Uterus (tissue), 4 donors: ENCODE measurements around the gene KLHDC7A. TPM values are rescaled to one million over a fixed set of nuclear protein-coding genes. Genes with fewer than 3 reads are reported as not detected.

Experiments
- DNase-seq, 2 donors: peaks; one replicate each; pipeline ENCODE4 v3.0.0-alpha.2; 2019 to 2020
- H3K27ac ChIP-seq, 2 donors: fragments of 200-600 bp; sonication (generic); 1 replicate in 1 of 2; 2 replicates in 1 of 2; pipeline ENCODE4 v1.5.1; 2016 to 2018
- H3K27me3 ChIP-seq, 2 donors: fragments of 200-600 bp; sonication (generic); one replicate each; pipeline ENCODE4 v1.5.1; 2018 to 2019; ENCODE audit warnings: control low read depth in 1 of 2
- H3K36me3 ChIP-seq, 2 donors: fragments of 200-600 bp; sonication (generic); one replicate each; pipeline ENCODE4 v1.5.1; 2019; ENCODE audit warnings: control low read depth in 1 of 2
- H3K4me1 ChIP-seq, 2 donors: fragments of 200-600 bp; sonication (generic); one replicate each; pipeline ENCODE4 v1.5.1; 2018 to 2019; ENCODE audit warnings: control low read depth in 1 of 2
- H3K4me3 ChIP-seq, 2 donors: fragments of 200-600 bp; sonication (generic); 1 replicate in 1 of 2; 2 replicates in 1 of 2; pipeline ENCODE4 v1.5.1; 2018 to 2019; ENCODE audit warnings: mild to moderate bottlenecking in 1 of 2
- H3K9me3 ChIP-seq, 2 donors: fragments of 200-600 bp; sonication (generic); one replicate each; pipeline ENCODE4 v1.5.1; 2019; ENCODE audit warnings: control low read depth in 1 of 2
- CTCF ChIP-seq, 4 experiments: fragments of 200-600 bp in 2 of 4; fragments of 450-650 bp in 2 of 4; sonication (generic) in 2 of 4; IDR thresholded peaks; one replicate each; pipeline ENCODE4 v1.5.1; 2016 to 2019; ENCODE audit warnings: antibody characterized with exemption in 4 of 4, mild to moderate bottlenecking in 2 of 4, moderate library complexity in 1 of 4
- POLR2A ChIP-seq, 2 donors: fragments of 450-650 bp; IDR thresholded peaks; one replicate each; pipeline ENCODE4 v1.6.1; 2016; ENCODE audit warnings: antibody characterized with exemption in 2 of 2, mild to moderate bottlenecking in 1 of 2, moderate library complexity in 1 of 2
- intact Hi-C: fragments of 100-400 bp; cut with DNase I; formaldehyde crosslinking; loops from one replicate; pipeline ENCODE4 v1.15.1; 2023; ENCODE audit warnings: low total_unique reads
- total RNA-seq, 4 donors: library from RNA; depleted of rRNA in 3 of 4; stranded (reverse); fragments of >200 nt in 3 of 4; gene quantifications; one replicate each; pipeline versions ENCODE4 v1.1.0 to v1.2.4, GENCODE V29; 2014 to 2023
- donor health status: DM: yes; HTN: yes; CAD: no.

The KLHDC7A gene
- total RNA-seq, 4 donors from 2014 or later: under 0.01 to 1.4 TPM; not detected in 2

GRCh38 chr1:18473195-18473815 is 7.4 kb upstream of the KLHDC7A start:
- H3K27ac ChIP-seq: no peak overlapping the region
- H3K36me3 ChIP-seq: no peaks in the 10 kb centered on the region
- intact Hi-C loops: no loop called here
- no peaks in the 10 kb centered on the region for H3K27me3 ChIP-seq
- no peaks in the 10 kb centered on the region for H3K9me3 ChIP-seq
- TF ChIP-seq POLR2A (IDR thresholded peaks at IDR 0.05): no peak
- no peak for TF ChIP-seq CTCF (IDR thresholded peaks at IDR 0.05)
- no peak for DNase-seq
- H3K4me3 ChIP-seq: no peak overlapping the region
- no peaks in the 10 kb centered on the region for H3K4me1 ChIP-seq

- DNase-seq: no peak
- H3K4me1 ChIP-seq: no peaks in the 10 kb centered on the region
- H3K27me3 ChIP-seq: no peaks in the 10 kb centered on the region
- no peaks in the 10 kb centered on the region for H3K9me3 ChIP-seq
- intact Hi-C loops: no loop called here
- H3K36me3 ChIP-seq: no peaks in the 10 kb centered on the region
- no peak overlapping the region for H3K4me3 ChIP-seq
- no peak overlapping the region for H3K27ac ChIP-seq
- no peak for TF ChIP-seq POLR2A (IDR thresholded peaks at IDR 0.05)
- TF ChIP-seq CTCF (IDR thresholded peaks at IDR 0.05): no peak
Observed at GRCh38 chr1:18474559-18475175, 6.1 kb upstream of the KLHDC7A start.

GRCh38 chr1:18475234-18475905 is 5.4 kb upstream of the KLHDC7A start:
- intact Hi-C loops: no loop called here
- Histone ChIP-seq H3K9me3 (no peaks in the 10 kb centered on the region), H3K27me3 (no peaks in the 10 kb centered on the region), H3K4me3 (no peak overlapping the region), H3K27ac (no peak overlapping the region), H3K36me3 (no peaks in the 10 kb centered on the region), H3K4me1 (no peaks in the 10 kb centered on the region)
- DNase-seq: no peak
- TF ChIP-seq CTCF (IDR thresholded peaks at IDR 0.05): no peak
- TF ChIP-seq POLR2A (IDR thresholded peaks at IDR 0.05): no peak

- Histone ChIP-seq H3K4me3 (no peak overlapping the region), H3K27me3 (no peaks in the 10 kb centered on the region), H3K9me3 (no peaks in the 10 kb centered on the region), H3K36me3 (no peaks in the 10 kb centered on the region), H3K27ac (no peak overlapping the region), H3K4me1 (no peaks in the 10 kb centered on the region)
- intact Hi-C loops: no loop called here
- TF ChIP-seq POLR2A (IDR thresholded peaks at IDR 0.05) (no peak), CTCF (IDR thresholded peaks at IDR 0.05) (no peak)
- DNase-seq: no peak
Observed at GRCh38 chr1:18479454-18479853, 1.3 kb upstream of the KLHDC7A start.
